Astrocyte (in vitro differentiated cells and primary cell): ENCODE data around the gene NOSTRIN. TPM values are rescaled to one million over a fixed set of nuclear protein-coding genes. Genes with fewer than 3 reads are reported as not detected.

Experiments used
- DNase-seq: peaks from one replicate; pipeline ENCODE4 v3.0.0-alpha.2; 2010; ENCODE audit warnings: low read depth
- FAIRE-seq: peaks from 2 replicates; lab custom pipeline; 2011; peaks lifted over from hg19 to GRCh38; lab: Jason Lieb, UNC
- H2AFZ ChIP-seq: 2 replicates; pipeline ENCODE4 v1.6.0; 2012; ENCODE audit warnings: low read depth, low read length, inconsistent platforms
- H3K27ac ChIP-seq: 2 replicates; pipeline ENCODE4 v1.5.1; 2011; ENCODE audit warnings: low read depth, low read length, inconsistent platforms
- H3K27me3 ChIP-seq: 2 replicates; pipeline ENCODE4 v1.6.0; 2011; ENCODE audit warnings: low read length, inconsistent platforms; ENCODE audit not compliant: insufficient read depth
- H3K36me3 ChIP-seq: 2 replicates; pipeline ENCODE4 v1.5.1; 2011; ENCODE audit warnings: low read length, inconsistent platforms; ENCODE audit not compliant: insufficient read depth
- H3K4me1 ChIP-seq: 2 replicates; pipeline ENCODE4 v1.5.1; 2011; ENCODE audit warnings: low read length, inconsistent platforms; ENCODE audit not compliant: insufficient read depth
- H3K4me2 ChIP-seq: 2 replicates; pipeline ENCODE4 v1.6.0; 2012; ENCODE audit warnings: low read length, inconsistent platforms
- H3K4me3 ChIP-seq: 2 replicates; pipeline ENCODE4 v1.5.1; 2011; ENCODE audit warnings: low read depth, mild to moderate bottlenecking, low read length, inconsistent platforms; ENCODE audit not compliant: insufficient read depth
- H3K79me2 ChIP-seq: 2 replicates; pipeline ENCODE4 v1.6.0; 2012; ENCODE audit warnings: mild to moderate bottlenecking, low read length, inconsistent platforms; ENCODE audit not compliant: insufficient read depth
- H3K9ac ChIP-seq: 2 replicates; pipeline ENCODE4 v1.6.0; 2012; ENCODE audit warnings: mild to moderate bottlenecking, low read length, inconsistent platforms
- H3K9me3 ChIP-seq: 2 replicates; pipeline ENCODE4 v1.5.1; 2012; ENCODE audit warnings: low read depth, mild to moderate bottlenecking, low read length, inconsistent platforms; ENCODE audit not compliant: insufficient read depth
- H4K20me1 ChIP-seq: 2 replicates; pipeline ENCODE4 v1.6.0; 2012; ENCODE audit warnings: low read length, inconsistent platforms; ENCODE audit not compliant: insufficient read depth
- H3K27ac Mint-ChIP-seq: one replicate; pipeline ENCODE4 v1.8.0; 2021; ENCODE audit warnings: mild to moderate bottlenecking, mixed read lengths; ENCODE audit not compliant: unreplicated experiment
- H3K27me3 Mint-ChIP-seq: one replicate; pipeline ENCODE4 v1.8.0; 2021; ENCODE audit warnings: low read depth, mixed read lengths; ENCODE audit not compliant: unreplicated experiment
- H3K36me3 Mint-ChIP-seq: one replicate; pipeline ENCODE4 v1.8.0; 2021; ENCODE audit warnings: low read depth, mixed read lengths; ENCODE audit not compliant: unreplicated experiment
- H3K4me1 Mint-ChIP-seq: one replicate; pipeline ENCODE4 v1.8.0; 2021; ENCODE audit warnings: low read depth, mixed read lengths; ENCODE audit not compliant: unreplicated experiment
- H3K4me3 Mint-ChIP-seq: one replicate; pipeline ENCODE4 v1.8.0; 2021; ENCODE audit warnings: mild to moderate bottlenecking, moderate library complexity, mixed read lengths; ENCODE audit not compliant: unreplicated experiment
- H3K9me3 Mint-ChIP-seq: one replicate; pipeline ENCODE4 v1.8.0; 2021; ENCODE audit warnings: mild to moderate bottlenecking, mixed read lengths; ENCODE audit not compliant: unreplicated experiment
- EZH2 ChIP-seq: IDR thresholded peaks from 2 replicates; pipeline ENCODE4 v1.6.1; 2012; ENCODE audit warnings: mild to moderate bottlenecking, low read length, inconsistent platforms; ENCODE audit not compliant: insufficient read depth
- total RNA-seq: library from RNA; stranded (reverse); gene quantifications from 2 replicates; pipeline ENCODE4 v1.2.1, GENCODE V29; 2021
- TF ChIP-seq, protein P1 (sequence below): IDR thresholded peaks from 2 replicates; pipeline ENCODE4 v1.5.1; 2011; ENCODE audit warnings: low read depth, mild to moderate bottlenecking, inconsistent platforms, low read length, moderate library complexity; ENCODE audit not compliant: insufficient read depth

NOSTRIN gene
- total RNA-seq, 1 donor from 2014 or later = not detected

DNA sequence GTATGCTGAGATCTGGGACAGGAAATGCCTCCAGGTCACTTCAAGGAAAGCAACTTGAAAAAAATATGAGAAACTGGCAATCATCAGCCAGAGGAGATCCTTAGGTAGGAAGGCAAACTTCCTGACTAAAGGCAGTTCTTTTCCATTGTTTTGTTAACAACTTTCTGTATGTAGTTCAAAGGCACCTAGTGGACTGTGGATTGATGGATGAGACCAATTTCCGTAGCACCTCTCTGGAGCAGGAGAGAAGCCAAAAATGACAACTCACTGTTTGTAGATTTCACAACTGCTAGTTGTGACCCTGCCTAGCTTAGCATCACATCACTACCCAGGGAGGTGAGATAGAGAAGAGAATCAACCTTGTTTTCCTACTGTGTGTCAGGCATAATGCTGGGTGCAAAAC, 21.8 kb upstream of the NOSTRIN start:
- no peak overlapping the region for H3K4me3 Mint-ChIP-seq
- H3K9me3 Mint-ChIP-seq = peaks cover 2% of the 10 kb centered on the region
- no peak for TF ChIP-seq EZH2
- TF ChIP-seq, protein P1, sequence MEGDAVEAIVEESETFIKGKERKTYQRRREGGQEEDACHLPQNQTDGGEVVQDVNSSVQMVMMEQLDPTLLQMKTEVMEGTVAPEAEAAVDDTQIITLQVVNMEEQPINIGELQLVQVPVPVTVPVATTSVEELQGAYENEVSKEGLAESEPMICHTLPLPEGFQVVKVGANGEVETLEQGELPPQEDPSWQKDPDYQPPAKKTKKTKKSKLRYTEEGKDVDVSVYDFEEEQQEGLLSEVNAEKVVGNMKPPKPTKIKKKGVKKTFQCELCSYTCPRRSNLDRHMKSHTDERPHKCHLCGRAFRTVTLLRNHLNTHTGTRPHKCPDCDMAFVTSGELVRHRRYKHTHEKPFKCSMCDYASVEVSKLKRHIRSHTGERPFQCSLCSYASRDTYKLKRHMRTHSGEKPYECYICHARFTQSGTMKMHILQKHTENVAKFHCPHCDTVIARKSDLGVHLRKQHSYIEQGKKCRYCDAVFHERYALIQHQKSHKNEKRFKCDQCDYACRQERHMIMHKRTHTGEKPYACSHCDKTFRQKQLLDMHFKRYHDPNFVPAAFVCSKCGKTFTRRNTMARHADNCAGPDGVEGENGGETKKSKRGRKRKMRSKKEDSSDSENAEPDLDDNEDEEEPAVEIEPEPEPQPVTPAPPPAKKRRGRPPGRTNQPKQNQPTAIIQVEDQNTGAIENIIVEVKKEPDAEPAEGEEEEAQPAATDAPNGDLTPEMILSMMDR = no peak
- H3K27me3 Mint-ChIP-seq = no peaks in the 10 kb centered on the region
- Histone ChIP-seq H3K27ac (no peak overlapping the region), H3K4me3 (no peak overlapping the region), H3K9me3 (no peaks in the 10 kb centered on the region), H3K79me2 (no peaks in the 10 kb centered on the region), H3K36me3 (no peaks in the 10 kb centered on the region), H4K20me1 (no peaks in the 10 kb centered on the region), H3K4me2 (no peak overlapping the region), H3K27me3 (no peaks in the 10 kb centered on the region), H2AFZ (no peak overlapping the region), H3K4me1 (no peaks in the 10 kb centered on the region), H3K9ac (no peak overlapping the region)
- FAIRE-seq = no peak
- peaks cover 1% of the 10 kb centered on the region for H3K4me1 Mint-ChIP-seq
- no peak overlapping the region for H3K27ac Mint-ChIP-seq
- H3K36me3 Mint-ChIP-seq = peaks cover 2% of the 10 kb centered on the region
- DNase-seq = peak; percentile 64

DNA sequence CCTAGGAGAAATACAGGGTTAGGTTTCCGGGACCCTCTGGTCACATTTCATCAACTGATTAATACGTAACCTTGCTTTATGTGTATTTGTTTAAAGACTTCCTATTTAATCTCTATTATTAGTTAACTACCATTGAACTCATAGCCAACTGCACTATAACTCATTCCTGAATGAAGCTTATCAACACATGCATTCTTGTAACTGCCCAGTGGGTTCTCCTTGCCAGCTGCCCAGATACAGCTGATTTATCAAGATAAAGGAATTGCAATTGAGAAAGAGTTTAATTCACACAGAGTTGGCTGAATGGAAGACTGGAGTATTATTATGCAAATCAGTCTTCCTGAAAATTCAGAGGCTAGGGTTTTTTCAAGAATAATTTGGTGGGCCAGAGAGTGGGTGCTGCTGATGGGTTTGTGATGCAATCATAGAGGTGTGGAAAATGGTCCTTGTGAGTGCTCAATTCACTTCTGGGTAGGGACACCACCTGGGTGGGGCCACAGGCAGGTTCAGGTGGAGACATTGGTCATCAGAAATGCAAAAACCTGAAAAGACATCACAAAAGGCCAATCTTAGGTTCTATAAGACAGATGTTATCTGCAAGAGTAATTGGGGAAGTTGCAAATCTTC, 21.1 kb upstream of the NOSTRIN start:
- H3K4me3 Mint-ChIP-seq = no peak overlapping the region
- no peak overlapping the region for H3K27ac Mint-ChIP-seq
- FAIRE-seq = no peak
- no peaks in the 10 kb centered on the region for H3K9me3 ChIP-seq
- no peak overlapping the region for H2AFZ ChIP-seq
- no peaks in the 10 kb centered on the region for H3K79me2 ChIP-seq
- H3K36me3 Mint-ChIP-seq = no peaks in the 10 kb centered on the region
- H3K9ac ChIP-seq = no peak overlapping the region
- no peak overlapping the region for H3K4me3 ChIP-seq
- peak; percentile 44 for DNase-seq
- H3K4me1 ChIP-seq = no peaks in the 10 kb centered on the region
- H3K36me3 ChIP-seq = no peaks in the 10 kb centered on the region
- H4K20me1 ChIP-seq = no peaks in the 10 kb centered on the region
- H3K27me3 Mint-ChIP-seq = no peaks in the 10 kb centered on the region
- no peaks in the 10 kb centered on the region for H3K9me3 Mint-ChIP-seq
- H3K4me2 ChIP-seq = no peak overlapping the region
- H3K27me3 ChIP-seq = no peaks in the 10 kb centered on the region
- peaks cover 1% of the 10 kb centered on the region for H3K4me1 Mint-ChIP-seq
- H3K27ac ChIP-seq = no peak overlapping the region
- TF ChIP-seq EZH2 = no peak

DNA sequence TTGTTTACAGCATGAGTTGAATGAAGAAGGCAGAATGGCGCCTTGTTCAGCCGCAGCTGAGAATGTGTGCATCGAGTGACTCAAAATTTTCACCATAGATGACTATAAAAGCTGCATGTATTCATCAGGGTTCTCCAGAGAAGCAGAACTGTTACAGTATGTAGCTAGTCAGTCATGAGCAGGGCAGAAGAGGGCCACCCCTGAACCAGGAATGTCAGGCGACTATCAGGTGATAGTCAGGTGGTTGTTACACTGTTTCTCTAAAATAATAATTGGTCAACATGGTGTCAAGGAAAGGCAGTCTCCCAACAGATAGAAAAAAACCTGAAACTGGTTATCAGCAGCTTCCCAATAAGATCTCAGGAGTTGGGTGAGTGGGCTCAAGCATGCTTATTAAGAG, 20.2 kb upstream of the NOSTRIN start:
- Mint-ChIP-seq H3K9me3 (no peaks in the 10 kb centered on the region), H3K4me3 (no peak overlapping the region), H3K27me3 (no peaks in the 10 kb centered on the region), H3K4me1 (peaks cover 1% of the 10 kb centered on the region), H3K36me3 (no peaks in the 10 kb centered on the region), H3K27ac (no peak overlapping the region)
- no peak overlapping the region for H3K4me2 ChIP-seq
- no peaks in the 10 kb centered on the region for H3K4me1 ChIP-seq
- H3K9me3 ChIP-seq = no peaks in the 10 kb centered on the region
- no peak overlapping the region for H2AFZ ChIP-seq
- H3K36me3 ChIP-seq = no peaks in the 10 kb centered on the region
- FAIRE-seq (no peak), DNase-seq (no peak)
- no peaks in the 10 kb centered on the region for H4K20me1 ChIP-seq
- H3K27me3 ChIP-seq = no peaks in the 10 kb centered on the region
- no peak overlapping the region for H3K4me3 ChIP-seq
- TF ChIP-seq EZH2 = no peak
- TF ChIP-seq, protein P1 = no peak
- H3K79me2 ChIP-seq = no peaks in the 10 kb centered on the region
- H3K27ac ChIP-seq = no peak overlapping the region
- H3K9ac ChIP-seq = no peak overlapping the region
